Measurements from ENCODE around the gene ARHGAP24. TPM values are rescaled to one million over a fixed set of nuclear protein-coding genes. Genes with fewer than 3 reads are reported as not detected.

ARHGAP24 gene
- total and polyA plus RNA-seq, 2 donors from 2014 or later = 78.1 to 94.7 TPM

DNA sequence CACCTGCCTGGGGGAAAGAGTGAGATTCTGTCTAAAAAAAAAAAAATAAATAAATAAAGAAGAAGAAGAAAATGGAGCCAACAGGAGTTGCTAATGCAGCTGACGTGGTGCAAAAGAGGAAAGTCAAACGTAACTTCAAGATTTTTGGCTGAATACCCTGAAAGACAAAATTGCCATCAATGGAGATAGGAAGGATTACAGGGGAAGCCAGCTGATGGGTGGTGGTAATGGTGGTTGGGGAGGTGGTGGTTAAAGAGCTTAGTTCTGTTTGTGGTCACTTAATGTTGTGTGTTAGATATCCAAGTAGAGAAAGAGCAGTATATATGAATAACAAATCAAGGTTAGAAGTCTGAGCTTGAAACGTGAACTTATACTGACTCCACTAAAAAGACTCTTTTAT is 225.4 kb downstream of the ARHGAP24 start:
- no peak overlapping the region for H3K27ac ChIP-seq (ENCODE audit: low read depth in 2 of 2, low read length in 2 of 2)
- H3K4me1 ChIP-seq (ENCODE audit: control insufficient read depth in 2 of 3, insufficient read depth in 2 of 3, low read depth in 1 of 3, low read length in 3 of 3) = no peaks in the 10 kb centered on the region
- H3K36me3 ChIP-seq (ENCODE audit: control insufficient read depth in 2 of 3, insufficient read depth in 3 of 3, low read length in 3 of 3) = no peaks in the 10 kb centered on the region
- FAIRE-seq = no peak
- H3K9ac ChIP-seq (ENCODE audit: low read length in 3 of 3) = no peak overlapping the region
- no peak for DNase-seq
- no peaks in the 10 kb centered on the region for H3K27me3 ChIP-seq (ENCODE audit: control insufficient read depth, insufficient read depth, low read length)
- no peaks in the 10 kb centered on the region for H3K9me3 ChIP-seq (ENCODE audit: control insufficient read depth in 2 of 3, insufficient read depth in 1 of 3, low read length in 3 of 3)
- TF ChIP-seq, protein P1, sequence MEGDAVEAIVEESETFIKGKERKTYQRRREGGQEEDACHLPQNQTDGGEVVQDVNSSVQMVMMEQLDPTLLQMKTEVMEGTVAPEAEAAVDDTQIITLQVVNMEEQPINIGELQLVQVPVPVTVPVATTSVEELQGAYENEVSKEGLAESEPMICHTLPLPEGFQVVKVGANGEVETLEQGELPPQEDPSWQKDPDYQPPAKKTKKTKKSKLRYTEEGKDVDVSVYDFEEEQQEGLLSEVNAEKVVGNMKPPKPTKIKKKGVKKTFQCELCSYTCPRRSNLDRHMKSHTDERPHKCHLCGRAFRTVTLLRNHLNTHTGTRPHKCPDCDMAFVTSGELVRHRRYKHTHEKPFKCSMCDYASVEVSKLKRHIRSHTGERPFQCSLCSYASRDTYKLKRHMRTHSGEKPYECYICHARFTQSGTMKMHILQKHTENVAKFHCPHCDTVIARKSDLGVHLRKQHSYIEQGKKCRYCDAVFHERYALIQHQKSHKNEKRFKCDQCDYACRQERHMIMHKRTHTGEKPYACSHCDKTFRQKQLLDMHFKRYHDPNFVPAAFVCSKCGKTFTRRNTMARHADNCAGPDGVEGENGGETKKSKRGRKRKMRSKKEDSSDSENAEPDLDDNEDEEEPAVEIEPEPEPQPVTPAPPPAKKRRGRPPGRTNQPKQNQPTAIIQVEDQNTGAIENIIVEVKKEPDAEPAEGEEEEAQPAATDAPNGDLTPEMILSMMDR (IDR thresholded peaks at IDR 0.05; ENCODE audit: borderline replicate concordance, extremely low read depth, insufficient read depth) = no peak
- intact Hi-C loops (cut with DNase I) = no loop called here
- H3K4me3 ChIP-seq (ENCODE audit: low read length in 3 of 3) = no peak overlapping the region

DNA sequence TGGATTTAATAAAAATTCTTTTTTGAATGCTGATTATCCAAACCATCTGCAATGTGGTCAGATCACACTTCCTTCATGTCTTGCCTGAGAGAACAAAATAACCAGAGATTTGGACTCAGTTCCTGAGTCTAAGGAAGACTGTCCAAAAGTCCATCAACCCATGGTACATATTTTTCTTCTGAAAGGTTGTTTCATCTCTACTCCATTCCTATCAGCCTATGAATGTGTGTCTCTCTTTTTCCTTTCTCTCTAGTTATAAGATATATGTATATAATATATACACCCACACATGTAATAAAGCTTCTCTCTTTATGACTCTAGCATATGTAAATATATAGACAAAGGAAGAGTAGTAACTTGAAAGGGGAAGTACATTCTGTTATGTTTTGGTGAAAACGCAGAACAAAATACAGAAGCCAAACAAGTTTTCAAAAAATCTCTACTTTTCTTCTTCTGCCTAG is 226.9 kb downstream of the ARHGAP24 start:
- no peaks in the 10 kb centered on the region for H3K4me1 ChIP-seq (ENCODE audit: control insufficient read depth in 2 of 3, insufficient read depth in 2 of 3, low read depth in 1 of 3, low read length in 3 of 3)
- no peak overlapping the region for H3K27ac ChIP-seq (ENCODE audit: low read depth in 2 of 2, low read length in 2 of 2)
- no peak overlapping the region for H3K4me3 ChIP-seq (ENCODE audit: low read length in 3 of 3)
- intact Hi-C loops (cut with DNase I) = no loop called here
- TF ChIP-seq, protein P1 (IDR thresholded peaks at IDR 0.05; ENCODE audit: borderline replicate concordance, extremely low read depth, insufficient read depth) = no peak
- H3K27me3 ChIP-seq (ENCODE audit: control insufficient read depth, insufficient read depth, low read length) = no peaks in the 10 kb centered on the region
- no peaks in the 10 kb centered on the region for H3K9me3 ChIP-seq (ENCODE audit: control insufficient read depth in 2 of 3, insufficient read depth in 1 of 3, low read length in 3 of 3)
- no peak for FAIRE-seq
- H3K9ac ChIP-seq (ENCODE audit: low read length in 3 of 3) = no peak overlapping the region
- DNase-seq = no peak
- H3K36me3 ChIP-seq (ENCODE audit: control insufficient read depth in 2 of 3, insufficient read depth in 3 of 3, low read length in 3 of 3) = no peaks in the 10 kb centered on the region

- intact Hi-C loops (cut with DNase I) = no loop called here
- DNase-seq (no peak), FAIRE-seq (no peak)
- H3K27me3 ChIP-seq (ENCODE audit: control insufficient read depth, insufficient read depth, low read length) = no peaks in the 10 kb centered on the region
- H3K9me3 ChIP-seq (ENCODE audit: control insufficient read depth in 2 of 3, insufficient read depth in 1 of 3, low read length in 3 of 3) = no peaks in the 10 kb centered on the region
- H3K4me3 ChIP-seq (ENCODE audit: low read length in 3 of 3) = no peak overlapping the region
- TF ChIP-seq, protein P1 (IDR thresholded peaks at IDR 0.05; ENCODE audit: borderline replicate concordance, extremely low read depth, insufficient read depth) = no peak
- H3K27ac ChIP-seq (ENCODE audit: low read depth in 2 of 2, low read length in 2 of 2) = no peak overlapping the region
- no peaks in the 10 kb centered on the region for H3K36me3 ChIP-seq (ENCODE audit: control insufficient read depth in 2 of 3, insufficient read depth in 3 of 3, low read length in 3 of 3)
- H3K9ac ChIP-seq (ENCODE audit: low read length in 3 of 3) = no peak overlapping the region
- no peaks in the 10 kb centered on the region for H3K4me1 ChIP-seq (ENCODE audit: control insufficient read depth in 2 of 3, insufficient read depth in 2 of 3, low read depth in 1 of 3, low read length in 3 of 3)
Measured at GRCh38 chr4:85703096-85703495, 228.1 kb downstream of the ARHGAP24 start.

- H3K27ac ChIP-seq (ENCODE audit: low read depth in 2 of 2, low read length in 2 of 2) = no peak overlapping the region
- H3K36me3 ChIP-seq (ENCODE audit: control insufficient read depth in 2 of 3, insufficient read depth in 3 of 3, low read length in 3 of 3) = no peaks in the 10 kb centered on the region
- H3K9ac ChIP-seq (ENCODE audit: low read length in 3 of 3) = no peak overlapping the region
- no peak overlapping the region for H3K4me3 ChIP-seq (ENCODE audit: low read length in 3 of 3)
- no peaks in the 10 kb centered on the region for H3K4me1 ChIP-seq (ENCODE audit: control insufficient read depth in 2 of 3, insufficient read depth in 2 of 3, low read depth in 1 of 3, low read length in 3 of 3)
- FAIRE-seq = no peak
- H3K27me3 ChIP-seq (ENCODE audit: control insufficient read depth, insufficient read depth, low read length) = no peaks in the 10 kb centered on the region
- H3K9me3 ChIP-seq (ENCODE audit: control insufficient read depth in 2 of 3, insufficient read depth in 1 of 3, low read length in 3 of 3) = no peaks in the 10 kb centered on the region
- TF ChIP-seq, protein P1 (IDR thresholded peaks at IDR 0.05; ENCODE audit: borderline replicate concordance, extremely low read depth, insufficient read depth) = no peak
- no peak for DNase-seq
- intact Hi-C loops (cut with DNase I) = no loop called here
Measured at GRCh38 chr4:85707611-85708010, 232.7 kb downstream of the ARHGAP24 start.
